Activated T-helper 17 cell treated with anti-CD3 and anti-CD28 coated beads, Interleukin-2, amount 50 U/mL, for 72 hours (primary cell): ENCODE measurements around the gene SSH3. TPM values are rescaled to one million over a fixed set of nuclear protein-coding genes. Genes with fewer than 3 reads are reported as not detected.

Source experiments
- ATAC-seq: fragments of 150-1000 bp; cut with Tn5 transposase; replicated peaks from 2 replicates; pipeline ENCODE4 v1.10.0; 2021; ENCODE audit warnings: mild to moderate bottlenecking, moderate library complexity
- H3K27ac Mint-ChIP-seq: one replicate; pipeline ENCODE4 v1.8.0; 2022; ENCODE audit warnings: mixed read lengths
- H3K27me3 Mint-ChIP-seq: one replicate; pipeline ENCODE4 v1.8.0; 2022; ENCODE audit warnings: mixed read lengths
- H3K36me3 Mint-ChIP-seq: one replicate; pipeline ENCODE4 v1.8.0; 2022; ENCODE audit warnings: low read depth, mild to moderate bottlenecking, mixed read lengths
- H3K4me1 Mint-ChIP-seq: one replicate; pipeline ENCODE4 v1.8.0; 2022; ENCODE audit warnings: mixed read lengths
- H3K4me3 Mint-ChIP-seq: one replicate; pipeline ENCODE4 v1.8.0; 2022; ENCODE audit warnings: mild to moderate bottlenecking, mixed read lengths
- H3K9me3 Mint-ChIP-seq: one replicate; pipeline ENCODE4 v1.8.0; 2022; ENCODE audit warnings: mixed read lengths
- total RNA-seq, 2 donors: library from RNA; stranded (reverse); gene quantifications; one replicate each; pipeline ENCODE4 v1.2.3, GENCODE V29; 2022

SSH3 gene
- total RNA-seq, 2 donors from 2014 or later: 15.8 to 22.0 TPM

GRCh38 chr11:67355794-67356386 lies 52.6 kb downstream of the SSH3 start:
- ATAC-seq: no peak
- peak overlapping the region; percentile 92 for H3K27ac Mint-ChIP-seq
- peaks cover 18% of the 10 kb centered on the region for H3K4me1 Mint-ChIP-seq
- H3K4me3 Mint-ChIP-seq: peak overlapping the region; percentile 63
- H3K36me3 Mint-ChIP-seq: peaks cover 18% of the 10 kb centered on the region
- H3K9me3 Mint-ChIP-seq: no peaks in the 10 kb centered on the region
- H3K27me3 Mint-ChIP-seq: no peaks in the 10 kb centered on the region

DNA sequence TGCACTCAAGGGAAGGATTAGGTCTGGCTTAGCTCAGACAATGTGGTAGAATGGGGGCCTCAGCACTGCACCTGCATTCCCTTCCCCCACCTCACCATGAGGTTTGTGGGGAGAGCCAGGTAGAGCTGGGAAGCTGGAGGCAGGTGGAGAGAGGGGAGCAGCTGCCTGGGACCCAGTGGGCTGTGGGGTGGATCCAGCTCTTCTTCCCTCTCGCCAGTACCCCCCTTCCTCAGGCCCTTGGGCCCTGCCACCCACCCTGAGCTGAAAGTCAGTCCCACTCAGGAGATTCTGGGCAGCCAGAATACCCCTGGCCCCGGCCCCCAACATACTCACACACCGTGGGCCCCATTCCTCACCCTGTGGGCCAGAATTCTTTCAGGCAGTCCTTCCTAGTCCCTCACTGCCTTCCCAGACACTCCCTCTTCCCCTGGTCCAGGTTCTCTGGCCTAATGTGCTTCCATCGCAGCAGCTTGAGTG lies 53.1 kb downstream of the SSH3 start:
- peak overlapping the region; percentile 63 for H3K4me3 Mint-ChIP-seq
- peaks cover 13% of the 10 kb centered on the region for H3K36me3 Mint-ChIP-seq
- peak overlapping the region; percentile 92 for H3K27ac Mint-ChIP-seq
- H3K9me3 Mint-ChIP-seq: no peaks in the 10 kb centered on the region
- peaks cover 18% of the 10 kb centered on the region for H3K4me1 Mint-ChIP-seq
- ATAC-seq: no peak
- no peaks in the 10 kb centered on the region for H3K27me3 Mint-ChIP-seq

- H3K36me3 Mint-ChIP-seq: peaks cover 9% of the 10 kb centered on the region
- peak overlapping the region; percentile 63 for H3K4me3 Mint-ChIP-seq
- ATAC-seq: peak; percentile 8
- H3K27me3 Mint-ChIP-seq: no peaks in the 10 kb centered on the region
- no peaks in the 10 kb centered on the region for H3K9me3 Mint-ChIP-seq
- peak overlapping the region; percentile 92 for H3K27ac Mint-ChIP-seq
- H3K4me1 Mint-ChIP-seq: peaks cover 18% of the 10 kb centered on the region
Measured at GRCh38 chr11:67356864-67357561, 53.7 kb downstream of the SSH3 start.

- Mint-ChIP-seq H3K4me3 (no peak overlapping the region), H3K4me1 (peaks cover 22% of the 10 kb centered on the region), H3K27me3 (no peaks in the 10 kb centered on the region), H3K36me3 (peaks cover 5% of the 10 kb centered on the region), H3K27ac (no peak overlapping the region), H3K9me3 (no peaks in the 10 kb centered on the region)
- ATAC-seq: no peak
Measured at GRCh38 chr11:67357831-67358670, 54.7 kb downstream of the SSH3 start.

Other genes starting within 250 kb of the SSH3 start
- 1 to 10 TPM in 1 of 2 donors, under 1 TPM in 1; 0.22 to 1.2 TPM for gene RHOD, start 246.7 kb upstream of the SSH3 start, total RNA-seq
- 100 to 1,000 TPM in 1 of 2 donors, 10 to 100 TPM in 1; 96.8 to 105 TPM for gene KDM2A, start 184.3 kb upstream of the SSH3 start, total RNA-seq
- 100 to 1,000 TPM; 197 to 265 TPM for gene GRK2, start 37.1 kb upstream of the SSH3 start, total RNA-seq
- 100 to 1,000 TPM; 102 to 137 TPM for gene ANKRD13D, start 14.2 kb upstream of the SSH3 start, total RNA-seq
- gene POLD4, start 50.0 kb downstream of the SSH3 start, total RNA-seq: 10 to 100 TPM; 32.4 to 60.2 TPM
- 1 to 10 TPM in 1 of 2 donors, under 1 TPM in 1; 0.22 to 1.1 TPM for gene CLCF1, start 70.1 kb downstream of the SSH3 start, total RNA-seq
- gene RAD9A, start 88.5 kb downstream of the SSH3 start, total RNA-seq: 10 to 100 TPM; 32.0 to 37.5 TPM
- 100 to 1,000 TPM; 220 to 322 TPM for gene PPP1CA, start 98.3 kb downstream of the SSH3 start, total RNA-seq
- 100 to 1,000 TPM; 155 to 197 TPM for gene TBC1D10C, start 100.6 kb downstream of the SSH3 start, total RNA-seq
- 10 to 100 TPM in 1 of 2 donors, 1 to 10 TPM in 1; 2.0 to 10.6 TPM for gene CARNS1, start 112.1 kb downstream of the SSH3 start, total RNA-seq
- gene RPS6KB2, start 125.0 kb downstream of the SSH3 start, total RNA-seq: 10 to 100 TPM; 62.3 to 63.0 TPM
- gene PTPRCAP, start 134.2 kb downstream of the SSH3 start, total RNA-seq: 100 to 1,000 TPM; 112 to 228 TPM
- 100 to 1,000 TPM; 303 to 326 TPM for gene CORO1B, start 139.9 kb downstream of the SSH3 start, total RNA-seq
- not detected for gene GPR152, start 149.2 kb downstream of the SSH3 start, total RNA-seq
- gene CABP4, start 151.8 kb downstream of the SSH3 start, total RNA-seq: 1 to 10 TPM in 1 of 2 donors, under 1 TPM in 1; 0.32 to 2.2 TPM
- gene TMEM134, start 165.7 kb downstream of the SSH3 start, total RNA-seq: 10 to 100 TPM; 30.0 to 83.0 TPM
- gene AIP, start 179.5 kb downstream of the SSH3 start, total RNA-seq: 100 to 1,000 TPM; 152 to 186 TPM
- 100 to 1,000 TPM in 1 of 2 donors, 10 to 100 TPM in 1; 97.9 to 111 TPM for gene PITPNM1, start 201.8 kb downstream of the SSH3 start, total RNA-seq
- 10 to 100 TPM; 65.0 to 71.7 TPM for gene CDK2AP2, start 204.6 kb downstream of the SSH3 start, total RNA-seq
- not detected for gene CABP2, start 219.9 kb downstream of the SSH3 start, total RNA-seq